C1 segment of cervical spinal cord (tissue), 14 donors: ENCODE measurements around the gene PTPA.
"Not testable (repeated sequence)": the region's sequence is repeated elsewhere in the genome, so short reads cannot be mapped to it uniquely, and the experiment has no call there.

Experiments
- DNase-seq, 14 donors: peaks; one replicate each; lab custom pipeline; 2025; lab: John Stamatoyannopoulos, UW

The PTPA gene

DNA sequence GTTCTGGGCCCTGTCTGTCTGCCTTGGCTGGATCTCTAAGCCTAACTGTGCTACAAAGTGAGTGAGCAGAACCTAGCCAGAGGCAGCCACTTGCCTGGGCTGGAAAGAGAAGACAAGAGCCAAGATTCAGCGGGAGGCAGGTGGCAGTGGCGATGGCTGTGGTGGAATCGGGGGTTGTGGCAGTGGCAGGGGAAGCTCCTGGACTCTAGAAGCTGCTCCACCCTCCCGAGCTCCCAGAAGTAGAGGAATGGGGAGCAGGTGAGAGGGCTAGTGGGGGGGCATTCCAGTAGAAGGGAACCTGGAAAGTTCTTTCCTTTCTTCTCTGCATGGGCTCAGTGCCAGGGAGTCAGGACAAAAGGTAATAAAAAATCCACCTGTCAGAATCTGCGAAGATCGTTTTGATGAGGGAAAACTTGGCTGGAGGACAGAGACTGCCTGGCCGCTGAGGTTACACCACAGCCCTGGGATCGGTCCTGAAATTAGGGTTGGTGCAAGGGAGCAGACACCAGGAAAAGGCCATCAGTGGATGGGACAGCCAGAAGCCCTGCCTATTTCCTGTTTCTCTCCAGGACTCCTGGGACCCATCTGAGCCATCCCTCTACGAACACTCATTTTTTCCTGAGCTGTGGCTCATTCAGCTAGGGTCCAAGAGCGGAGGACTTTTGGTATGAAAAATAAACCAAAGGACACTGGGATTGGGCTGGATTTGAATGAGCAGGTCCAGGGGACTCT lies 2.2 kb upstream of the PTPA start:
- DNase-seq: peak in 1 of 14 donors; percentile 43

DNA sequence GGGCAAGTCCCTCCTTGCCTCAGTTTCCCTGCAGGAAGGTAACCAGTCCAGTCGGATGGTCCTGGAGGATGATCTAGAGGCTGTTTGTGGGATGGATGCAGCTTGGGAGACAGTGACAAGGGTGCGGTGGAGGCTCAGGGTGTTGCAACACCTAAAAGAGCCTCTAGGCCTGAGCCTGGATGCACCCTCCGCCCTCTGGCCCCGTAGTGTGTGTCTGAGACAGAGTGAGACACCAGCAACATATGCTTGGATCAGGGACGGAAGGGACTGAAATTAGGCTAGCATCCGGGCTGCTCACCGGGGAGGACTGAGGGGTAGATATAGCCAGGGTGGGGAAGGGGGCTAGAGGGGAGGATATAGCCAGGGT lies 1.7 kb upstream of the PTPA start:
- no peak for DNase-seq

- peak in 1 of 14 donors; percentile 31 for DNase-seq
These were observed 1.1 kb upstream of the PTPA start for GRCh38 chr9:129109952-129110739.

- DNase-seq: peak in 7 of 14 donors; percentile 23 to 82 (median 64)
These were observed 425 bp downstream of the PTPA start for GRCh38 chr9:129111528-129112151.

- DNase-seq: not testable (repeated sequence)
These were observed 1.3 kb downstream of the PTPA start for GRCh38 chr9:129112526-129112925.

- DNase-seq: no peak
These were observed 2.6 kb downstream of the PTPA start for GRCh38 chr9:129113645-129114304.

- DNase-seq: no peak
These were observed 7.6 kb downstream of the PTPA start for GRCh38 chr9:129118799-129119198.

DNA sequence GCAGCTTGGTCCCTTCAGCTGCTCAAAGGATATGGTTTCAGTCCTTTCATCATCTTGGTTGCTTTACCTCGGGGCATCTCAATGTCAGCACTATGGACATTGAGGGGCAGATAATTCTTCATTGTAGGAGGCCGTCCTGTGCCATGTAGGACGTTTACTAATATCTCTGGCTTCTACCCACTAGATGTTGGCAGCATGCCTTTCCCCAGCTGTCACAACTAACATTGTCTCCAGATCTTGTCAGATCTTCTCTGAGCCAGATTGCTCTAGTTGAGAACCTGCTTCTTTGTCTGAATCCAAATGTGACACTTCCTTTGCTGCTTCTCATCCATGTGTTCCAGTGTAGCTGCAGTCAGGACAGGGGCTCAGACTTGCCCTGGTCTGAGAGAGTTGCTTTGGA lies 10.3 kb downstream of the PTPA start:
- peak in 4 of 14 donors; percentile 13 to 38 (median 18) for DNase-seq

DNA sequence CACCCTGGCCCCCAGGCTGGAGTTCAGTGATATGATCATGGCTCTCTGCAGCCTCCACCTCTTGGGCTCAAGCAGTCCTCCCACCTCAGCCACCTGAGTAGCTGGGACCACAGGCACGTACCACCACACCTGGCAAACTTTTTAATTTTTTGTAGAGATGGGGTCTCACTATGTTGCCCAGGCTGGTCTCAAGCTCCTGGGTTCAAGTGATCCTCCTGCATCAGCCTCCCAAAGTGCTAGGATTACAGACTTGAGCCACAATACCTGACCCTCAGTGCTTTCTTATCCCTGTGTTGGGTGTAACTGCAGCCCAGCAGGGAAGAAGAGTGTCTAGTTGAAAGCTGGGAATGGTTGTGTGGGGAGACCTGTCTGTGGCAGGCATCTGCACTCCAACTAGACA lies 10.9 kb downstream of the PTPA start:
- no peak for DNase-seq

GRCh38 chr9:129122976-129123375 lies 11.8 kb downstream of the PTPA start:
- DNase-seq: not testable (repeated sequence)

DNA sequence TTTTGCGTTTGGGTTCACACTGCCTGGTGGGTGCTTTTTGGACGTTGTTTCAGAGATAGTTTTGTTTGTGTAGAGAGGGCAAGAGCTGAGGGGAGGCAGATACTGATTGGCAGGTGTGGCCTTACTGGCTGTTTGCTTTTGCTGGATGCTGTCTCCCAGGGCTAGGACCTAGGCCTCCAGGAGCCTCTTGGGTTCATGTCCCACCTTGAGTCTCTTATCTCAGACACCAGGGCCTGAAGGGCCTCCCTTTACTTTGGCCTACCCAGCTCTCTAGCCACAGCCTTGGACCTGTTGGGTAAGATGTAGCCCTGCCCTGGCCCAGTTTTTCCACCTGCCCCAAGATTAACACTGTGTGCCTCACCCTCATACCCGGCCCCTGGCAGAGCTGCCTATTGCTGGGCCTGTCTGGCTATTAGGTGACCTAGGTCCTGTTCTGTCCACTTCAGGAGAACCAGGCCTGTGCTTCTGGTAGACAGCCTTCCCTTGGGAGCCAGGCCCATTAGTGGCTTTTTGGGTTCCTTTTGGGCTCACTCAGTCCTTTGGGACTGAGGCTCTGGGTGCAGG lies 13.4 kb downstream of the PTPA start:
- DNase-seq: no peak

- DNase-seq: no peak
These were observed 14.3 kb downstream of the PTPA start for GRCh38 chr9:129125478-129125877.

GRCh38 chr9:129126749-129127618 lies 15.8 kb downstream of the PTPA start:
- DNase-seq: peak in 2 of 14 donors; percentile 11 to 25

GRCh38 chr9:129128689-129129088 lies 17.5 kb downstream of the PTPA start:
- no peak for DNase-seq

DNA sequence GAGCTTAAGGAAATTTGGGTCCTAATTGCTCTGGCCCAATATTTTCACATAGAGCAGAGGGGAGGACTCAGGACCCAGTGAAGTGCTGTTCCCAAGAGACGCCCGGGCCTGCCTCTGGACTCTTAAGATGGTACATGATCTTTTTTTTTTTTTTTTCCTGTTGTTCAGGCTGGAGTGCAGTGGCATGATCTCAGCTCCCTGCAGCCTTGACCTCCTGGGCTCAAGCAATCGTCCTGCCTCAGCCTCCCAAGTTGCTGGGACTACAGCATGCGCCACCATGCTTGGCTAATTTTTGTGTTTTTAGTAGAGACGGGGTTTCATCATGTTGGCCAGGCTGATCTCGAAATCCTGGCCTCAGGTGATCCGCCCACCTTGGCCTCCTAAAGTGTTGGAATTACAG lies 19.1 kb downstream of the PTPA start:
- DNase-seq: not testable (repeated sequence)

GRCh38 chr9:129130791-129131190 lies 19.6 kb downstream of the PTPA start:
- no peak for DNase-seq

DNA sequence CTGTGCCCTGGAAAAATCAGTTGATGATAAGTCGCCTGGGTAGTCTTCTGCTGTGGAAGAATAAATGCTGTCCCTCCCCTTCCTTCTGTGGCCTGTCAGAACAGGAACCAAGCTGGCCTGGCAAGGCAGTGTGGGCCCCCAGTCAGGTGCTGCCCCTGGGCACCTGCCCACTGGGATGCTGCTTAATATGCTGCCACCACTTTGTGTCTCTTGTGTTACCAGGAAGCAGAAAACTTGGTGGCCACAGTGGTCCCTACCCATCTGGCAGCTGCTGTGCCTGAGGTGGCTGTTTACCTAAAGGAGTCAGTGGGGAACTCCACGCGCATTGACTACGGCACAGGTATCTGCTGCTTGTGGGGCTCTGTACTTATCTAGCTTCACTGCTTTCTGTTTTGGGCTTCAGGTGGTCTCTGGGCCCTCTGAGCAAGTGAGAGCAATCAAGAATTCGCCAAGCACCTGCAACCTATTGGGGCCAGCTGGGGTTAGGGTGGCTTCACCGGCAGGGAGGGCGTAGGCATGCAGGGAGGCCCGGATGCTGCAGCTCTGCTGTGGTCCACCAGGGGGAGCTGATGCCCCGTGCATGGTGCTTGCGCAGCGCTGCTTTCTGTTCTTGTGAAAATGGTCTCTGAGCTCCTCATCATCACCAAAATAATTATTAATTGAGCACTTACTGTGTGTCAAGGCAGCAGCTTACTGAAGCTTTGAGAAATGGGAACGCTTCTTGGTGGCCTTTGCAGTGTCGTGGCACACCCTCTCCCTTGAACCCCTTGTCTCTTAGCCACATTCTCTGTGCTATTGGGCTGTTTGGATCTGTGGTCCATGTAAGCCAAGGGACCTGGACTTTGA lies 20.3 kb downstream of the PTPA start:
- peak in 11 of 14 donors; percentile 24 to 71 (median 60) for DNase-seq

- DNase-seq: no peak
These were observed 21.9 kb downstream of the PTPA start for GRCh38 chr9:129133082-129133481.

DNA sequence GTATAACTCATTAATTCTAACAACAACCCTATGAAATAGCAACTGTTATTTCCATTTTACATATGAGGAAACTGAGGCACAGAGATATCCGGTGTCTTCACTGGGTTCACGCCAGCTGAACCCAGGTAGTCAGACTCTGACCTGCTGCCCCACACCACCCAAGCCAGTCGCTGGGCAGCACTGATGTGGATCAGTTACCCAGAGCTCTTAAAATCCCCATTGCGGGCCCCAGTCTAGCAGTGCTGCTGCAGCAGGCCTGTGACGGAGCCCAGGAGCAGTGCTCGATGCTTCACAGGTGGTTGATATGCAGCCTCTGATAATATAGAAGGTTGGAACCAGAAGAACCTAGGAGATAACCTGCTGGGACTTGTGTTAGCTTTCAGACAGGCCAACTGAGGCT lies 24.3 kb downstream of the PTPA start:
- no peak for DNase-seq
